ENCODE measurements around the gene RNASEH2C.

DNA sequence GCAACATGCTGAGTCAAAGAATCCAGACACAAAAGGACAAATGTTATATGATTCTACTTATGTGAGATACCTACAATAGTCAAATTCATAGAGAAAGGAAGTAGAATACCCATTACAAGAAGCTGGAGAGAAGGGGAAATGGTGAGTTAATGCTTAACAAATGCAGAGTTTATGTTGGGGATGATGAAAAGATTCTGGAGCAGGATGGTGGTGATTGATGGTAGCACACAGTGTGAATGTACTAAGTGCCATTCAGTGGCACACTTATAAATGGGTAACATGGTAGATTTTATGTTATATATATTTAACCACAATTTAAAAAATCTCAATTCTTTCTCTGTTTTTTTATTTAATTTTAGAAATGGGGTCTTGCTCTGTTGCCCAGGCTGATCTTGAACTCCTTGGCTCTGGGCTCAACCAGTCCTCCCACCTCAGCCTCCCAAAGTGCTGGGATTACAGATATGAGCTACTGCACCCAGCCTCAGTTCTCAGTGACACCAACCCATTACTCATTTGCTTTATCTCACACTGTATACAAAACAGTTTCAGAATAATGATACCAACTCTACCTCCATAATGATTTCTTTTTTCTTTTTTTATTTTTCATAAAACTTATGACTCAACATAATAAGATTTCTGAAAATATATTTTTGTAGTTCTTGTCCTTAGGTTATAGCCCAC lies 48.3 kb downstream of the RNASEH2C start:
- TF ChIP-seq CTCF (conservative IDR thresholded peaks at IDR 0.05) (no peak), ZFX (IDR thresholded peaks at IDR 0.05) (no peak)

Measured in C4-2B (cell line).